Measurements from ENCODE around the gene PDCD6IP.

PDCD6IP gene

GRCh38 chr3:33758864-33759263 lies 39.6 kb upstream of the PDCD6IP start:
- H3K27ac ChIP-seq = no peak overlapping the region
- no peaks in the 10 kb centered on the region for H3K27me3 ChIP-seq (replicated peaks)
- H3K4me3 ChIP-seq (ENCODE audit: low read depth, low read length) = no peak overlapping the region
- H3K36me3 ChIP-seq (replicated peaks) = no peaks in the 10 kb centered on the region
- TF ChIP-seq, protein P1, sequence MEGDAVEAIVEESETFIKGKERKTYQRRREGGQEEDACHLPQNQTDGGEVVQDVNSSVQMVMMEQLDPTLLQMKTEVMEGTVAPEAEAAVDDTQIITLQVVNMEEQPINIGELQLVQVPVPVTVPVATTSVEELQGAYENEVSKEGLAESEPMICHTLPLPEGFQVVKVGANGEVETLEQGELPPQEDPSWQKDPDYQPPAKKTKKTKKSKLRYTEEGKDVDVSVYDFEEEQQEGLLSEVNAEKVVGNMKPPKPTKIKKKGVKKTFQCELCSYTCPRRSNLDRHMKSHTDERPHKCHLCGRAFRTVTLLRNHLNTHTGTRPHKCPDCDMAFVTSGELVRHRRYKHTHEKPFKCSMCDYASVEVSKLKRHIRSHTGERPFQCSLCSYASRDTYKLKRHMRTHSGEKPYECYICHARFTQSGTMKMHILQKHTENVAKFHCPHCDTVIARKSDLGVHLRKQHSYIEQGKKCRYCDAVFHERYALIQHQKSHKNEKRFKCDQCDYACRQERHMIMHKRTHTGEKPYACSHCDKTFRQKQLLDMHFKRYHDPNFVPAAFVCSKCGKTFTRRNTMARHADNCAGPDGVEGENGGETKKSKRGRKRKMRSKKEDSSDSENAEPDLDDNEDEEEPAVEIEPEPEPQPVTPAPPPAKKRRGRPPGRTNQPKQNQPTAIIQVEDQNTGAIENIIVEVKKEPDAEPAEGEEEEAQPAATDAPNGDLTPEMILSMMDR (IDR thresholded peaks at IDR 0.05; ENCODE audit: low read depth, low read length, missing control alignments) = no peak
- in situ Hi-C loops (cut with HindIII; ENCODE audit: low pct_ligation_motif_present, low sequenced_read_pairs) = no loop called here
- no peak for DNase-seq

DNA sequence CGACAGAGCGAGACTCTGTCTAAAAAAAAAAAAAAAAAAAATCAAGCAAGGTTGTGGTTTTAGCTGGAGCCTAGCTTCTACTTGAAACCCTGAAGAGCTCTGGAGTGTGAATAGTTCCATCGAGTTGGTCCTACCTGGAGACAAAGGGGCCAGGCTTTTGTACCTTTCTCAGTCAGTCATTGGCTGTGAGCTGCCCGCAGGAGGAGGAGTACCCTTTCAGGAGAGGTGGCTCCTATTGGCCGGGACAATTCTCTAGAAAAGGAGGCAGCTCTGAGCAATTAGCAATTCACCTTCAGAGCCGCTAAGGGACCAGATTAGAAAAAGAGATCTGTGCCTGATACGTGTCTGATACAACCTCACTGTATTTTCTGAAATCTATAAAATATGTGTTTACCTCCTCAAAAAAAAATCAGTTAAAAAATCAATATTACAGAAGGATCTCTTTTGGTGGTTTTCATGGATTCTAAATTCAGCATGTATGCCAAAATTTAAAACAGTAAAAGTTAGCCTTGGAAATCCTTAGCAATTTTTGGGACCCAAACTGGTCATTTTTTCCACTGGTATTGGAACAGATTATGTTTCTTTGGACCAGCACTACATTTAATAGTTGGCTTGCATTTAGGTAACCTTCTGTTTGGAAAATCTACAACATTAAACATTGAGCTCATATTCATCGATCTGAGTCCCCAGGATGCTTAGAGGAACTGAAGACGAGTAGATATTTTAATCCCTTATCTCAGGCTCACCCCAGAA lies 29.7 kb upstream of the PDCD6IP start:
- Histone ChIP-seq H3K4me3 (ENCODE audit: low read depth, low read length) (no peak overlapping the region), H3K27me3 (replicated peaks) (no peaks in the 10 kb centered on the region), H3K27ac (no peak overlapping the region), H3K36me3 (replicated peaks) (no peaks in the 10 kb centered on the region)
- TF ChIP-seq, protein P1 (IDR thresholded peaks at IDR 0.05; ENCODE audit: low read depth, low read length, missing control alignments) = no peak
- in situ Hi-C loops (cut with HindIII; ENCODE audit: low pct_ligation_motif_present, low sequenced_read_pairs) = no loop called here
- no peak for DNase-seq

GRCh38 chr3:33773637-33774036 lies 24.8 kb upstream of the PDCD6IP start:
- Histone ChIP-seq H3K4me3 (ENCODE audit: low read depth, low read length) (no peak overlapping the region), H3K36me3 (replicated peaks) (no peaks in the 10 kb centered on the region), H3K27ac (no peak overlapping the region), H3K27me3 (replicated peaks) (no peaks in the 10 kb centered on the region)
- no peak for DNase-seq
- TF ChIP-seq, protein P1 (IDR thresholded peaks at IDR 0.05; ENCODE audit: low read depth, low read length, missing control alignments) = no peak
- in situ Hi-C loops (cut with HindIII; ENCODE audit: low pct_ligation_motif_present, low sequenced_read_pairs) = no loop called here

DNA sequence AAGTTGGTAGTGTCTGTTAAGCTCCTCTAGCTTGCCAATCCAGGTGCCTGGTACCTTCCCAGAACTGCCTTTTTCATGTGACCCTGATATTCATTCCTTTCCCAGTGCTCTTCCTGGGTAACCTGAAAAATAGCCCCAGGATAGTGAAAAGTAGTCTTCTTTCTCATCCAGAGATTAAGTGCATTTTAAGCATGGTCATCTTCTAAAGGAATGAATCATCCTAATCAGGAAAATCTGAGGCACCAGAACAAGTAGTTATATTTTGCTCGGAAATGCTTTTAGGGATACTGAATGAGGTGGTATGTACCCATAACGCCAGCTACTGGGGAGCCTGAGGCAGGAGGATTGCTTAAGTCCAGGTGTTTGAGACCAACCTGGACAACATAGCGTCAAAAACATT lies 23.1 kb upstream of the PDCD6IP start:
- no peak for DNase-seq
- in situ Hi-C loops (cut with HindIII; ENCODE audit: low pct_ligation_motif_present, low sequenced_read_pairs) = loop anchor here (25.0 kb wide), 1 partner anchor 138 kb away; no protein-coding TSS in a partner anchor
- H3K27me3 ChIP-seq (replicated peaks) = no peaks in the 10 kb centered on the region
- H3K27ac ChIP-seq = no peak overlapping the region
- H3K4me3 ChIP-seq (ENCODE audit: low read depth, low read length) = no peak overlapping the region
- no peaks in the 10 kb centered on the region for H3K36me3 ChIP-seq (replicated peaks)
- TF ChIP-seq, protein P1 (IDR thresholded peaks at IDR 0.05; ENCODE audit: low read depth, low read length, missing control alignments) = no peak

- TF ChIP-seq, protein P1 (IDR thresholded peaks at IDR 0.05; ENCODE audit: low read depth, low read length, missing control alignments) = no peak
- Histone ChIP-seq H3K36me3 (replicated peaks) (no peaks in the 10 kb centered on the region), H3K27ac (no peak overlapping the region), H3K4me3 (ENCODE audit: low read depth, low read length) (no peak overlapping the region), H3K27me3 (replicated peaks) (no peaks in the 10 kb centered on the region)
- in situ Hi-C loops (cut with HindIII; ENCODE audit: low pct_ligation_motif_present, low sequenced_read_pairs) = loop anchor here (25.0 kb wide), 1 partner anchor 141 kb away; no protein-coding TSS in a partner anchor
- no peak for DNase-seq
Measured at GRCh38 chr3:33777996-33778395, 20.4 kb upstream of the PDCD6IP start.

All from brain microvascular endothelial cell (primary cell).